HG02943 (cell line): Measurements from ENCODE around the gene AOC1.

Experiments used
- ATAC-seq: cut with Tn5 transposase; IDR thresholded peaks from one replicate; pipeline ENCODE4 v1.9.1; 2021; ENCODE audit warnings: mild to moderate bottlenecking, low read depth, moderate library complexity; ENCODE audit not compliant: unreplicated experiment

Gene AOC1

DNA sequence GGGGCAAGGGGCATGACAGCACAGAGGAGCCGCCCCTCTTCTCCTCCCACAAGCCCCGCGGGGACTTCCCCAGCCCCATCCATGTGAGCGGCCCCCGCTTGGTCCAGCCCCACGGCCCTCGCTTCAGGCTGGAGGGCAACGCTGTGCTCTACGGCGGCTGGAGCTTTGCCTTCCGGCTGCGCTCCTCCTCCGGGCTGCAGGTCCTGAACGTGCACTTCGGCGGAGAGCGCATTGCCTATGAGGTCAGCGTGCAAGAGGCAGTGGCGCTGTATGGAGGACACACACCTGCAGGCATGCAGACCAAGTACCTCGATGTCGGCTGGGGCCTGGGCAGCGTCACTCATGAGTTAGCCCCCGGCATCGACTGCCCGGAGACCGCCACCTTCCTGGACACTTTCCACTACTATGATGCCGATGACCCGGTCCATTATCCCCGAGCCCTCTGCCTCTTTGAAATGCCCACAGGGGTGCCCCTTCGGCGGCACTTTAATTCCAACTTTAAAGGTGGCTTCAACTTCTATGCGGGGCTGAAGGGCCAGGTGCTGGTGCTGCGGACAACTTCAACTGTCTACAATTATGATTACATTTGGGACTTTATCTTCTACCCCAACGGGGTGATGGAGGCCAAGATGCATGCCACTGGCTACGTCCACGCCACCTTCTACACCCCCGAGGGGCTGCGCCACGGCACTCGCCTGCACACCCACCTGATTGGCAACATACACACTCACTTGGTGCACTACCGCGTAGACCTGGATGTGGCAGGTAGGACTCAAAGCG lies 5.1 kb downstream of the AOC1 start:
- no peak for ATAC-seq

DNA sequence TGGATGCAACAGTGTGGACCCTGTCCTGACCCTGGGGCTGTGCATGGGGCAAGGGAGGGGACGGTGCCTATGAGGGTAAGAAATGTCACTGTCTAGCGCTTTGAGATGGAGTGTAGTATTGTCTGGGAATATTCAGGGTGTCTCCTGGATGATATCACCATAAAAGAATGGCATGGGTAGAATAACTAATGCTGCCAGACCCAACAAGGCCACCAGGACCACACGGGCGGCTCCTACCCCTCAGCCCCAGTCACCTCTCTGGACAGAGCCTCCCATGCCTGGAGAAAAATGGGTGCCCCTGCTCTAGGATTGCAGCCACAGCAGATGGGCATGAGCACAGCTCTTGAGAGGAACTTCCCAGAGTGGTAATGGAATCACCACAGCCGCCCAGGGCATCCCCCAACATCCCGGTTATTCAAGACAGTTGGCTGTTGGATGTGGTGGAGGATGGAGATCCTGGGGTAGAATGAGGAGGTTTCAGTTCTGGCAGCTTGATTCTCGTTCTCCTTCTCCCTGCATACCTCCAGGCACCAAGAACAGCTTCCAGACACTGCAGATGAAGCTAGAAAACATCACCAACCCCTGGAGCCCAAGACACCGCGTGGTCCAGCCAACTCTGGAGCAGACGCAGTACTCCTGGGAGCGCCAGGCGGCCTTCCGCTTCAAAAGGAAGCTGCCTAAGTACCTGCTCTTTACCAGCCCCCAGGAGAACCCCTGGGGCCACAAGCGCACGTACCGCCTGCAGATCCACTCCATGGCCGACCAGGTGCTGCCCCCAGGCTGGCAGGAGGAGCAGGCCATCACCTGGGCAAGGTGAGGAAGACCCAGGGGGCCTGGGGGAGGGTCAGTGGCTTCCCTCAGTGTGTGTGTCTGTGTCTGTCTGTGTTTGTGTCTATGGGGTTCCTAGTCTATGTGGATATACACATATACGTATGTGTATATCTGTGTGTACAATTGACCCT lies 6.2 kb downstream of the AOC1 start:
- no peak for ATAC-seq

GRCh38 chr7:150860291-150860977 lies 8.1 kb downstream of the AOC1 start:
- ATAC-seq: no peak

GRCh38 chr7:150860978-150861295 lies 8.6 kb downstream of the AOC1 start:
- ATAC-seq: no peak

GRCh38 chr7:150862356-150862755 lies 10.0 kb downstream of the AOC1 start:
- no peak for ATAC-seq

GRCh38 chr7:150863946-150864345 lies 11.6 kb downstream of the AOC1 start:
- ATAC-seq: no peak

GRCh38 chr7:150866932-150867564 lies 14.7 kb downstream of the AOC1 start:
- no peak for ATAC-seq

- no peak for ATAC-seq
Measured at GRCh38 chr7:150867605-150868004, 15.3 kb downstream of the AOC1 start.

- no peak for ATAC-seq
Measured at GRCh38 chr7:150869467-150869866, 17.1 kb downstream of the AOC1 start.

GRCh38 chr7:150871601-150872000 lies 19.3 kb downstream of the AOC1 start:
- no peak for ATAC-seq

- ATAC-seq: no peak
Measured at GRCh38 chr7:150874401-150875198, 22.3 kb downstream of the AOC1 start.

- ATAC-seq: no peak
Measured at GRCh38 chr7:150875791-150876190, 23.5 kb downstream of the AOC1 start.

- no peak for ATAC-seq
Measured at GRCh38 chr7:150876817-150877526, 24.7 kb downstream of the AOC1 start.

- ATAC-seq: no peak
Measured at GRCh38 chr7:150877536-150877935, 25.2 kb downstream of the AOC1 start.

DNA sequence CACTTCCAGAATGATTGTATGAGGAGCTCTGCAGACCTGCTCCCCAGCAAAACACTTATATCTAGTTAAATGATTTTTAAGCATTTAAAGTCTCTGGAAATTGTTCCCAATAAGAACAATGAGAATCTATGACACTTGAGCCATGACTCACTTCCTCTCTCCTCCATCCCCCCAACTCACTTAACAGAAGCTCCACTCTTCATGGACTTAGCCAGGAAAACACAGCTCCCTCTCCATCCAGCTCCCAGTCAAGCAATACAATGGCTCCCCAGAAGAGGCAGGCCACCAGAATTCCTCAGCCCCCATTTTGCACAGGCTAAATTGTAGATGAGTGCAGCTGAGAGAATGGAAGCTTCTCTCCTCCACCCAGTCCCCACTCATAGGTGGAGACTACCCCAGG lies 27.0 kb downstream of the AOC1 start:
- no peak for ATAC-seq

- ATAC-seq: no peak
Measured at GRCh38 chr7:150881189-150881588, 28.9 kb downstream of the AOC1 start.

DNA sequence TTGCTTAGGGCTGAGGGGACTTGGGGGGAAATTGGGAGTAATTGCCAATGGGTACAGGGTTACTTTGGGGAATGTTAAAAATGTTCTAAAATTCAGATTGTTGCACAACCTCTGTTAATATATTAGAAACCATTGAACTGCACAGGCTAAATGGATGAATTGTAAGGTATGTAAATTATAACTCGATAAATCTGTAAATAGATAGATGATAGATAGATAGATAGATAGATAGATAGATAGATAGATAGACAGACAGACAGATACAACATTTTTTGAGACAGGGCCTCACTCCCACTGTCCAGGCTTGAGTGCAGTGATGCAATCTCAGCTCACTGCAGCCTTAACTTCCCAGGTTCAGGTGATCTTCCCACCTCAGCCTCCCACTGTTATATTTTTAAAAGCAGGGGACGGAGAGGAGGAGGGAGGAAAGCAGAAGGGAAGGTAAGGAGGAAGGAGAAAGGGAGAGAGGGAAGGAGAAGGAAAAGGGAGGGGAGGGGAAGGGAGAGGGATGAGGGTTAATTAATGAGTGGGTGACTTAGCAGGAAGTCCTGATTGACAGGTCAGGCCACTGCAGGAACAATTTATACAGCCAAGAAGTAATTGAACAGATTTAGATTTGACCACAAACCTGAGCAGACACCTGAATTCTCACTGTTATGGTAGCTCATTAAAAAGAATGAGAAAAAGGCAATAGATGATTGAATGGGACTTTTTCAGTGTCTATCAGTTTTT lies 38.7 kb downstream of the AOC1 start:
- no peak for ATAC-seq

DNA sequence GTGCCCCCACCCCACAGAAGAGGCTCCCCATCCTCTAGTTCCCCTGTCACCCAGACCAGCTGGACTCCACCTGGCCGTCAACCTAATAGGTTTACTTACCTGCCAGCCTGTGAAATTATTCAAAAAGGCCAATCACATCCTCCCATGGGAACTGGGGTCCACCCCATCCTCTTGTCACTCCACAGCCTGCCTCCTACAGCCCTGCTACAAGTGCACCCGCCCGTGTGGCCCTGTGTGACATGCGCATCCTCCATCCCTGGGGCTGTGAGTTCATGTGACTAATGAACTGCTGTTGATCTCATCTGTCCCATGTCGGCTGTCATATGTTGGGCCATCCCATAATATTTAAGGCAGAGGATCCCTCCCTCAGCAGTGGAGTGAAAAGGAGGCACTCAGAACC lies 39.4 kb downstream of the AOC1 start:
- no peak for ATAC-seq

GRCh38 chr7:150895809-150896208 lies 43.5 kb downstream of the AOC1 start:
- no peak for ATAC-seq
